ENCODE results near the gene FARP1. TPM values are rescaled to one million over a fixed set of nuclear protein-coding genes. Genes with fewer than 3 reads are reported as not detected.
A peak's percentile ranks its signal among the peaks of the same experiment; 100 is the strongest.

FARP1 gene
- total RNA-seq, 4 donors from 2014 or later, result 1.5 to 10.3 (median 6.4) TPM

DNA sequence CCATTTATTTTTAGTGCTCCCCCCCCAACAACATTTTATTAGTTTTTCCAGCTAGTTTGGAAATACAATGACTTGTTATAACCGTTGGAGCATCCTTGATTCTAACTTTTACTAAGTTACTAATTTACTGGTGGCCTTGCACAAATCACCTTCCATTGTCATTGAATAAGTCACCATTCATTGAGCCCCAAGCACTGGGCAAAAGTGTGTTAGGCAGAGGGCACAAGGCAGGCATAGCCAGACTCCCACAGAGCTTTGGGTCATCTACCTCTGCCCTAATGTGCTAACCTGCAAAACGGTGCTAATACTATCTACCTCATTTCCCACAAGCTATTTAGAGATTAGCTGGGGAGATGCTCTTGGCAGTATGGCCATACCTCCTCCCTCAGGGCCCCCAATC lies 120.9 kb downstream of the FARP1 start:
- H3K9me3 ChIP-seq, result no peaks in the 10 kb centered on the region
- WGBS, 2 donors, result 62 to 65% methylated on average over 2 of the region's 2 CpGs
- H3K27me3 ChIP-seq, result no peaks in the 10 kb centered on the region
- no peaks in the 10 kb centered on the region for H3K36me3 ChIP-seq
- H3K4me1 ChIP-seq, result peaks cover 0 to 6% (median 0%) of the 10 kb centered on the region in 3 donors
- intact Hi-C loops (cut with DNase I), result no loop called here
- TF ChIP-seq CTCF (IDR thresholded peaks at IDR 0.05) (no peak), POLR2A (IDR thresholded peaks at IDR 0.05) (no peak)
- no peak overlapping the region for H3K27ac ChIP-seq
- no peak overlapping the region for H3K4me3 ChIP-seq
- no peak for DNase-seq

DNA sequence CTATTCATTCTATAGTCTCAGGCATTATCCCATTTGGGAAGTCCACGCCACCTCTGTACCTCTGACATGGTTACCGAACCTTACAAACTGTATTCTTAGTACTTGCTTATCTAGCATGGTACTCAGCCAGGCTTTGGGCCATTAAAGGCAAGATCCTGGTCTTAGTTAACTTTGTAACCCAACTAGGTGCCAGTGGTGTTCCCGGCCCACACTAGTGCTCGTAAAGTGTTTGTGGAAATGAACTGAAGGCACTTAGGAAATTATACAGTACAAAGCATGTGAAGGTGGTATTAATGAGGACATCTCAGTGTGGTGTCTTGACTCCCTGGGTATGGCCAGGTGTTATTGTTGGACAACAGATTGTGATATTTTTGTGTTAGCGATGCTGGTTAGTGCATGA lies 122.0 kb downstream of the FARP1 start:
- no peak overlapping the region for H3K27ac ChIP-seq
- no peaks in the 10 kb centered on the region for H3K36me3 ChIP-seq
- H3K27me3 ChIP-seq, result no peaks in the 10 kb centered on the region
- WGBS, 2 donors, result 88 to 90% methylated on average over 5 of the region's 5 CpGs
- DNase-seq, result no peak
- no peak overlapping the region for H3K4me3 ChIP-seq
- peaks cover 0 to 6% (median 0%) of the 10 kb centered on the region in 3 donors for H3K4me1 ChIP-seq
- no peaks in the 10 kb centered on the region for H3K9me3 ChIP-seq
- TF ChIP-seq CTCF (IDR thresholded peaks at IDR 0.05) (no peak), POLR2A (IDR thresholded peaks at IDR 0.05) (no peak)
- intact Hi-C loops (cut with DNase I), result no loop called here

DNA sequence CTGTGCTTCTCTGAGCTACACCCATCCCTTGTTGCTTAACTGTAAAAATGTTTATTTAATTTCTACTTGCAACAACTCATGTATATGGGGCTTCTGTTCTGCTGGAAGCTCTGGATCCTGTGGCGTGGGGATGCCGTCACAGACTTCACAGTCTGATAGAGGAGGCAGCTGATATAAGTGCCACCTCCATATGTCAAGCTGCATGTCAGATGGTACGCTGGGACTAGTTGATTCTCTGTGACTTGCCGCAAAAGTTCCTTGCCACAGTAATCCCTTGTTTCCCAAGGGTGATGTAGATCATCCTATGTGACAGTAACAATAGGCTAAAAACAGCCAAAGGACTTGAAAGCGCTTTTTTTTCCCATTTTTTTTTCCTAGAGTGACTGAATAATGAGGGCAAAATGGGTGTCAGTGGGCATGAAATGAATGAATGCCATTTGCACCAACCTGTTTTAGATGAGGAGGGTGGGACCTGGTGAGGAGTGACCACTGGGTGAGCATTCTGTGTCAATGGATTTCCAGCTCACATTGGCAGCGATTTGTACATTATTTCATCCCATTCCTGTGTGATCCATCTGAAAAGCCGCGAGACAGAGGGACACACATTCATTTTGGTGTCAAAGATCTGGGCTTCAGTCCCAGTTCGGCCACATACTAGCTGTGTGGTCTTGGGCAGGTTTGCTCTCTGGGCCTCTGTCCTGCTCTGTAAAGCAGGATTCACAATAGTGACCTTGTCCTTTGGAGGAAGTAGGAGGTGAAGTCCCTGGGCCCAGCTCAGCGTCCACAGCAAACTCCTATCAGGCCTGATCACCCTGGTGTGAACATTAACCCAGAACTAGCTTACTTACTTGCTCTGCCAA lies 123.0 kb downstream of the FARP1 start:
- H3K9me3 ChIP-seq, result no peaks in the 10 kb centered on the region
- H3K36me3 ChIP-seq, result no peaks in the 10 kb centered on the region
- no peak for DNase-seq
- 78 to 85% methylated on average over 8 to 10 of the region's 10 CpGs for WGBS, 2 donors
- intact Hi-C loops (cut with DNase I), result no loop called here
- H3K27ac ChIP-seq, result no peak overlapping the region
- H3K4me1 ChIP-seq, result peaks cover 0 to 6% (median 0%) of the 10 kb centered on the region in 3 donors
- H3K4me3 ChIP-seq, result no peak overlapping the region
- no peak for TF ChIP-seq POLR2A (IDR thresholded peaks at IDR 0.05)
- TF ChIP-seq CTCF (IDR thresholded peaks at IDR 0.05), result no peak
- no peaks in the 10 kb centered on the region for H3K27me3 ChIP-seq

- intact Hi-C loops (cut with DNase I), result no loop called here
- TF ChIP-seq POLR2A (IDR thresholded peaks at IDR 0.05) (no peak), CTCF (IDR thresholded peaks at IDR 0.05) (no peak)
- Histone ChIP-seq H3K36me3 (no peaks in the 10 kb centered on the region), H3K4me1 (peaks cover 0 to 6% (median 0%) of the 10 kb centered on the region in 3 donors), H3K27ac (peak overlapping the region in 1 of 4 donors; percentile 32), H3K9me3 (no peaks in the 10 kb centered on the region), H3K4me3 (peak overlapping the region in 1 of 4 donors; percentile 8), H3K27me3 (no peaks in the 10 kb centered on the region)
- DNase-seq, result no peak
- WGBS, 2 donors, result 49 to 50% methylated on average over 7 to 10 of the region's 18 CpGs
Measured at GRCh38 chr13:98267080-98267912, 124.4 kb downstream of the FARP1 start.

GRCh38 chr13:98269386-98269785 lies 126.5 kb downstream of the FARP1 start:
- peaks cover 0 to 9% (median 0%) of the 10 kb centered on the region in 3 donors for H3K4me1 ChIP-seq
- DNase-seq, result no peak
- no peak for TF ChIP-seq CTCF (IDR thresholded peaks at IDR 0.05)
- TF ChIP-seq POLR2A (IDR thresholded peaks at IDR 0.05), result no peak
- intact Hi-C loops (cut with DNase I), result no loop called here
- no peak overlapping the region for H3K4me3 ChIP-seq
- no peaks in the 10 kb centered on the region for H3K9me3 ChIP-seq
- no peaks in the 10 kb centered on the region for H3K36me3 ChIP-seq
- no peak overlapping the region for H3K27ac ChIP-seq
- WGBS, 2 donors, result 77 to 87% methylated on average over 4 of the region's 4 CpGs
- no peaks in the 10 kb centered on the region for H3K27me3 ChIP-seq
